ENCODE measurements around the gene TMCC3.

DNA sequence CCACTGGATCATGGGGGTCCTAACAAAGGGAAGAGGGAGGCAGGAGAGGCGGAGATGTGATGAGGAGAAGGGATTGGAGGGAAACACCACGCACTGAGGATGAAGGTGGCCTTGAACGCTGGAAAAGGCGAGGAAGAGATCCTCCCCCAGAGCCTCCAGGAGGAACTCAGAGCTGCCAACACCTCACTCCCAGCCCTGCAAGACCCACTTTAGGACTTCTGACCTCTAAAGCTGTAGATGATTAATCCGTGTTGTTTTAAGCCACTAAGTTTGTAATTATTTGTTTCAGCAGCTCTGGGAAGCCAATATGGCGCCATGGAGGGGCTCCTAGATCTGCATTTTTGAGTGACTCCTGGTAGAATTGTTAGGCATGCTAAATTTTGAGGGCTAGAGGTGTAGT lies 116.1 kb downstream of the TMCC3 start:
- TF ChIP-seq, protein P1, sequence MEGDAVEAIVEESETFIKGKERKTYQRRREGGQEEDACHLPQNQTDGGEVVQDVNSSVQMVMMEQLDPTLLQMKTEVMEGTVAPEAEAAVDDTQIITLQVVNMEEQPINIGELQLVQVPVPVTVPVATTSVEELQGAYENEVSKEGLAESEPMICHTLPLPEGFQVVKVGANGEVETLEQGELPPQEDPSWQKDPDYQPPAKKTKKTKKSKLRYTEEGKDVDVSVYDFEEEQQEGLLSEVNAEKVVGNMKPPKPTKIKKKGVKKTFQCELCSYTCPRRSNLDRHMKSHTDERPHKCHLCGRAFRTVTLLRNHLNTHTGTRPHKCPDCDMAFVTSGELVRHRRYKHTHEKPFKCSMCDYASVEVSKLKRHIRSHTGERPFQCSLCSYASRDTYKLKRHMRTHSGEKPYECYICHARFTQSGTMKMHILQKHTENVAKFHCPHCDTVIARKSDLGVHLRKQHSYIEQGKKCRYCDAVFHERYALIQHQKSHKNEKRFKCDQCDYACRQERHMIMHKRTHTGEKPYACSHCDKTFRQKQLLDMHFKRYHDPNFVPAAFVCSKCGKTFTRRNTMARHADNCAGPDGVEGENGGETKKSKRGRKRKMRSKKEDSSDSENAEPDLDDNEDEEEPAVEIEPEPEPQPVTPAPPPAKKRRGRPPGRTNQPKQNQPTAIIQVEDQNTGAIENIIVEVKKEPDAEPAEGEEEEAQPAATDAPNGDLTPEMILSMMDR (IDR thresholded peaks at IDR 0.05) = no peak
- TF ChIP-seq POLR2A (IDR thresholded peaks at IDR 0.05) = no peak

All from prostate gland (tissue), 2 donors.